Upper lobe of left lung (tissue), 4 donors: ENCODE data around the gene KCNQ2.

Experiments
- CTCF ChIP-seq, 6 experiments: fragments of 450-650 bp in 4 of 6; fragments of 200-600 bp in 2 of 6; sonication (generic) in 2 of 6; IDR thresholded peaks; one replicate each; pipeline ENCODE4 v1.5.1; 2016 to 2019; ENCODE audit warnings: antibody characterized with exemption in 6 of 6
- POLR2A ChIP-seq, 4 donors: fragments of 450-650 bp; IDR thresholded peaks; one replicate each; pipeline ENCODE4 v1.5.1; 2016 to 2017; ENCODE audit warnings: antibody characterized with exemption in 4 of 4, mild to moderate bottlenecking in 2 of 4

GRCh38 chr20:63380346-63380870 is 92.0 kb downstream of the KCNQ2 start:
- TF ChIP-seq CTCF (IDR thresholded peaks at IDR 0.05) = no peak
- no peak for TF ChIP-seq POLR2A (IDR thresholded peaks at IDR 0.05)
